HG02798 (cell line): ENCODE data around the gene CARS1.

Experiments used
- ATAC-seq: cut with Tn5 transposase; IDR thresholded peaks from one replicate; pipeline ENCODE4 v1.9.1; 2021; ENCODE audit warnings: mild to moderate bottlenecking; ENCODE audit not compliant: unreplicated experiment, poor library complexity

CARS1 gene

DNA sequence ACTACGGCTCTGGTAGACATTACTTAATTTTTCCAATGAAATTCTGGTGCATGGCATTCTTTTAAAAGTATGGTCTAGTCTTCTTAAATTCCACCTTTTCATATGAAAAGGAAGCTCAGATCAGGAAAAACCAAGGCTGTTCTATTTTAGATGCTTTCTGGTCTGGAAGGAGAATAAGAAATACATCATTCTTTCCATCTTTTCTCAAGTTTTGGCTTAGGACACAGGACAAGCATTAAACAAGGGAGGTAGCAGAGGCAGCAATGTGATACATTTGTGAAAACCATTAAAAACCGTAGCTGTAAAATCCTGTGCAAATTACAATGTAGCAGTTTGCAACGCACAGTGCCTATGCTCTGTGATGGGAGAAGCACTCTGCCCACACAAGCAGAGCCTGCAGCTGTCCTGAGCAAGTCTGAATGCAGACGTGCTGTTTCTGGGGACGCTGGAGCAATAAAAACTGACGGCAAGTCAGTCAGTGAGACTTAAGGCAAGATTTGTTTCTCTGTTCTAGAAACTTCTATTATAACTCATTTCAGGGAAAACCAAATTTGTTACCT lies 88.8 kb downstream of the CARS1 start:
- ATAC-seq = no peak

DNA sequence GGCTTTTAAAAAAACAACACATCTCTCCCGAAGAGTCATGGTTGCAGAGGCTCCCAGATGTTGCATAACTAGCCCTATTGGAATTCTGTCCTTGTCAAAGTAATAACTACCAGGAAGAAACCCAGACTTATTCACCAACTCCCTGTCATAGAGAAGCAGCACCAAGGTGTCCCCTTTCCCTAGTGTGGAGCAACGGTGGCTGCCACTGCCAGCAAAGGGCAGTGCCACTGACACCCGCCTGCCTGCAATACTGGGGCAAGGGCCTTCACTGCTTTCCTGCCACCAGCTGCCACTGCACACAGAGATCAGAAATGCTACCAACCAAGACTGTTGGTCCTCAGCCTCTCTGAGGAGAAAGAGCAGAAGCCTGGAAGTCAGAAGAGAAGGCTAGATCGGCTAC lies 92.4 kb downstream of the CARS1 start:
- ATAC-seq = no peak

DNA sequence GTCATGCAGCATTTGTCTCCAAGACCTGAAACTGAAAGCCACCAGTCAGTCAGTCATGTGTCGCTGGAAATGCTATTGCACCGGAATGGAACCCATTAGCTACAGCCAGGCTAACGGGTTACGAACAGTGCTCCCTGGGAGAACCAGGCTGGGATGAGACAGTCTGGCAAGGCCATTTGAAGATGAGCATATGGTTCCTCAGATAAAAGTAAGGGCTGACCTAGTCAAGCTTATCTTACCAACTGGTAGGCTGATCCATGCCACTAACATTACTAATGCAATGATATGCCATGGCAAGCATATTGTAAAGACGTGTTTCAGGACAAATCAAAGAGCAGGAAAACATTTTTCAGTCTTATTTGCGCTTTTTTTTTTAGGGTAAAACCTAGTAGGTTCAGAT lies 93.5 kb downstream of the CARS1 start:
- ATAC-seq = no peak

DNA sequence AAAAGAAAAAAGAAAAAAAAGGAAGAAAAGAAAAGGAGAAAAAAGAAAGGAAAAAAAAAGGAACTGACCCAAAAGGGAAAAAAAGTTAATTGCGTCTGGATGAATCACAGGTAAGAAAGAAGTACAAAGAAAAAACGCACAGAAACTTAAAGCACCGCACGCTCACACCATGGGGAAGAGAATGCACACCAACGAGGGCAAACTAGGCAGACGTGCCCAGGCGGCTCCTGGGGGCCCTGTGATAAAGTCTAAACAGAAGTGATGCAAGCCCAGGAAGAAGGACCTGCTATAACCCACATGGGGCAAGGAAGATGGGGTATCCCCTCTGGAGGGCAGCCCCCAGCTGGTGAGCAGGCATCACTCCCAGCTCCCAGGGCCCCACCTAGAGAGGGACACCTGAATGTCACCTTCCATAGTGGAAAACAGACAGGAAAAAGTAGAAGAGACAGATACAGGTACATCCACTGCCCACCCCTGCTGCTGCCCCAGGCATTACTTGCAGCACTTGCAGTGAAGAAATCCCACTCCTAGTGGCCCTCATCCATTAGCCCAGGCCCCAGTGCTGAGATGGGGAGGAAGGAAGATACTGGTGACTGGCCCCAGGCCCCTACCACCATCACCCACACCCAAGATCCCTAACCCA lies 94.0 kb downstream of the CARS1 start:
- ATAC-seq = no peak

DNA sequence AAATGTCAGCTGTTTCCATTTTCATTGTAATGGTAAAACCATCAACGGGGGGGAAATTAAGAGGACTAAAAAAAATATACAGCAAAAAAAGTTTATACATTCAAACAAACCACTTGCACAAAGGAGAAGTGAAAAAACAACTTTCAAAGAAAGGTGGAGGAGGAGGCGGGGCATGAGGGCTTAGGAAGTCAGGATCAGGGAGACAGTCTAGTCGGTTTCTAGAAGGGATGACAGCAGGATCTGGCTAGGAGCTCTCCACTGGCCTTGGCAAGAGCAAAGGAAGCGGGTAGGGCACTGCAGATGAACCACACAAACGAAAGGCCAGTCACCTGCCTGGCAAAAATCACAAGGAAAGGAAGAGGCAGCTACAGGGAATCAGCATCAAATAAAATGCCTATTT lies 96.1 kb downstream of the CARS1 start:
- ATAC-seq = no peak

DNA sequence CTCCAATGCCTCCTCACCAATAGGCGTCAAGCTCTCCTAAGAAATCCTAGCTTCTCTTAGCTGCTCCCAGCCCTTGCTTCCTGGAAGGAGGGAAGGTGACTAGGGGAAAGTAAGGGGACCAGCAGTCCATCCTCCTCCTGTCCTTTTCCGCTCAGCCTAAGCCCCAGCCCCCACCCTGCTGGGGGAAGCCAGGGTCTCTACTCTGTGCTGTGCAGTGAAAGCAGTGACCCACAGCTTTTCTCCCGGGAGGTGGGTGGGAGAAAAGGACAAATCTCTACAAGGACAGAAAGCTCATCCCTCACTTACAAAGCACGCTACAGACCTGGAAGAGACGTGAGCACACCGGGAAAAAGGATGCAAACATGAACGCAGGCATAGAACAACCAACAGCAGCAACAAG lies 97.1 kb downstream of the CARS1 start:
- no peak for ATAC-seq

DNA sequence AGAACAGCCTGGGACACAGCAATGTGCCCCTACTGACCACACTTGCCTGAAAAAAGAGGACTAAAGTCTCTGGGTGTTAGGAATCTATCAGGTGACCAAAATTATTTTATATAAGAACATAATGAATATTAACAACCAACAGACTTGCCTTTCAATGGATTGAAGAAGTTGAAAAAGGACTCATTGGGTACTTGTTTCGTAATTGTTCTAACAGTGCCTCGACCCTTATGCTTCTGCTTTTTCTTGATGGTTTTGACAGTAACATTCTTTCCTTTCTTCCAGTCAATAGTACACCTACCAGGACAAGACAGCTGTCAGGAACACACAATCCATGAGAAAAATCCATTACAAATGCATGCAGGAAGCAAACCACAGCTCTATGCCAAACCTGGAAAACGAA lies 99.0 kb downstream of the CARS1 start:
- ATAC-seq = no peak

DNA sequence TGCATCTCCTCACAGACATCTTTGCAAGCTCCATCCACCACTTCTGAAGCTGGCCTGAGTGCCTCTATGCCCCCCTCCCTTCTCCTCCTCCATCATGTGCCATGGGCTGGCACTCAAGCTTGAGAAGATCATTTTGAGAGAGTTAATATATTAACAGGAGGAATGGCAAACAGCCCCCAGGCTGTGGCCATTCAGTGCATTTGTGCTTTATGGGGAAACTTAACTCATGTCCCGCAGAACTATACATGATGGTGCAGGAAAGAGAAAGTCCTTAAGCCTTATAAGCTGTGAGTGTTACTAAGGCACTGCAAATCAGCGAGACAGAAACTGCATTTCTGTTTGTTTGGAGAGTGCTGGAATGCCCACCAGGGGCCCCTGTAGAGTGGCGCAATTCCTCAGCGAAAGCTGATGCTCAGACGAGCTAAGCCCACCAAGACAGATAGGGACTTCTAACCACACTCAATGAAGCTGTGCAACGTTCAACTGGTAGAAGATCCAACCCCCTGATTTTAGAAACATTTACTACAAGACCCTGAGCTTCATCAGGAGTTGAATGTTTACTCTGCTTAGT lies 101.2 kb downstream of the CARS1 start:
- ATAC-seq = no peak

DNA sequence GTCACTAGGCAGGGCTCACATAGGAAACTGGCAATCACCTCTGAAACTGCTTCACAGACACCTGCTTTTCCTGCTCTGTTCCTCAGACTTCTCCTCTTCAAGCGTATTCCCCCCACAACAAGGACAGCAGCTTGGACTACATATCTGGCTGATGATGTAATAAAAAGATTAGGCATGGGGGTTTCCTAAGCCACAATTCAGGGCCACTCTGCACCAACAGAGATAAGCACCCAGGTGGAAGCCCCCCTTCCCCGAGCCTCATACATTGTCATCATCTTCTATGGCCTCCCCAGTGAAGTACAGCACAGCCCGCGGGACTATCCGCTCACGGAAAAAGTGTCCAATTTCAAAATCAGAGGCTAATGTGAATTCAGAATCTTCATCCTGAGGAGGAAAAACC lies 103.0 kb downstream of the CARS1 start:
- no peak for ATAC-seq

DNA sequence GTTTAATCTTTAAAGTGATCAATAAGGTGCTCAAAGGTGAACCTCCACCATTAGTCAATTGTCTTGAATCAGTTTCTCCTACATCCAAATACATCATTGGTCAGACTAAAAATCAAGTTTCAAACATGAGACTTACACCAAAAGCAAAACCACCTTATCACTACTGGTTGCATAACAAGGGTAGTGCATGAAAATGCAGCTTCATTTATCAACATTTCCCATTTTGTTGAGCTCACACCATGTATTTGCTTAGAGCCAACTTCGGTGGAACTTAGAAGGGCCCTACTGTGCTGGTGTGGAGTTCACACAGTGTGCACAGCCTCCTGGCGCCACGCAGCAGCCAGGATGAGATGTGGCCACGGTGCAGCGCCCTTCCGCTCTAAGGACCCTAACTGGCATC lies 104.9 kb downstream of the CARS1 start:
- ATAC-seq = no peak

DNA sequence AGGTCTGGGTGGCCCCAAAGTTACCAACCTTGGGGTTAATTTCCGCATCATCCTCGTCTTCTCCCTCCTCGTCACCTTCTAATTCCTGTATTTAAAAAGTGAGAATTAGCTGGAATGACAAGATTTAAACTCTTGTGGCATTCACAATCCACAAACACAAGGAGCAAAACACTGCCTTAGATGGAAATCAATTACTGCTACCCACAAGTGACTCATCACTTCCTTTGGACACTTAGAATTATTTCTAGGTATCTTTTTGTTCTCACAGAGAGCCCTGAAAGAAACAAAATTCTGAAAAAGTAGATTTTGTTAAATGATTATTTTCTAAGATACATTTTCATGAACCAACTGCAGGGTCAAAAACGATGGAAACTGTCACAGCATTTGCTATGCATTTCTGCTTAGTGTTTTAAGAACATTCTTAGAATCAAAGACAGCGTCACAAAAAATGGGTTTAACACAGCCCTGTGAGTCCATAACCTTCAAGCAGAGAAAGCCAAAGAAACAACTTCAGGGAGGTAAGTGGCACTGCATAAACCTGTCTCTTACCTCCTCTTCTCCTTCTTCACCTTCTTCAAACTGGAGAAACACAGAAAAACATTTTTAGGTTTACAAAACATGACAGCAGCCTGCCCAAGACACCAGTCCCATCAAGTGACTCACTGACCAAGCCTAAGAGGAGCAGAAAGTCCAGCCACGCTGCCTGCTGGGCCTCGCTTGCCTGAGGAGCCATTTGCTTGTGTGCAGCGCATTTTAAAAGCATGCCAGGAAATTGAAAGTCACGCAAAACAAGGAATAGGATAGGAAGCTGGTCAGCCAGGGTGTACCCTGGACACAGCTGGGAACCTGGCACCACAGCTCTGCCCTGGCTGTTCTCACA lies 105.8 kb downstream of the CARS1 start:
- ATAC-seq = no peak
